HepG2 (cell line): ENCODE results near the gene HSD17B8. TPM values are rescaled to one million over a fixed set of nuclear protein-coding genes. Genes with fewer than 3 reads are reported as not detected.

Experiments
- ARID2 ChIP-seq: sonication (generic); formaldehyde crosslinking; IDR thresholded peaks from 2 replicates; pipeline ENCODE4 v1.8.1; 2022; ENCODE audit warnings: mild to moderate bottlenecking, missing genetic modification reagents, borderline replicate concordance
- EED ChIP-seq: sonication (generic); formaldehyde crosslinking; IDR thresholded peaks from 2 replicates; pipeline ENCODE4 v1.5.0; 2020; ENCODE audit warnings: mild to moderate bottlenecking, missing genetic modification reagents
- RAD51 ChIP-seq: fragments of 450-650 bp; IDR thresholded peaks from 2 replicates; pipeline ENCODE4 v1.6.1; 2016; ENCODE audit warnings: borderline replicate concordance
- RBM39 ChIP-seq: fragments of 200-400 bp; formaldehyde crosslinking; IDR thresholded peaks from one replicate; pipeline ENCODE4 v1.6.1; 2018; ENCODE audit warnings: antibody characterized with exemption, mild to moderate bottlenecking, low read depth, low read length; ENCODE audit not compliant: poor library complexity, severe bottlenecking
- SETDB1 ChIP-seq: sonication (generic); formaldehyde crosslinking; IDR thresholded peaks from 2 replicates; pipeline ENCODE4 v1.5.1; 2020; ENCODE audit warnings: missing genetic modification reagents, mild to moderate bottlenecking, borderline replicate concordance
- TBX3 ChIP-seq: fragments of 450-650 bp; IDR thresholded peaks from 2 replicates; pipeline ENCODE4 v1.6.1; 2017; ENCODE audit warnings: antibody characterized with exemption, mild to moderate bottlenecking, inconsistent platforms, borderline replicate concordance
- XBP1 ChIP-seq: sonication (generic); formaldehyde crosslinking; IDR thresholded peaks from 2 replicates; pipeline ENCODE4 v1.5.0; 2020; ENCODE audit warnings: missing genetic modification reagents
- ZNF44 ChIP-seq: sonication (generic); formaldehyde crosslinking; IDR thresholded peaks from 2 replicates; pipeline ENCODE4 v1.5.1; 2020; ENCODE audit warnings: mild to moderate bottlenecking, missing genetic modification reagents
- ZNF839 ChIP-seq: sonication (generic); formaldehyde crosslinking; IDR thresholded peaks from 2 replicates; pipeline ENCODE4 v1.4.0; 2020; ENCODE audit warnings: missing genetic modification reagents, mild to moderate bottlenecking, borderline replicate concordance
- ZNF850 ChIP-seq: sonication (generic); formaldehyde crosslinking; conservative IDR thresholded peaks from 2 replicates; pipeline ENCODE4 v1.9.0; 2021; ENCODE audit warnings: mild to moderate bottlenecking, missing genetic modification reagents
- polyA plus RNA-seq, 8 experiments: library from polyadenylated mRNA; depleted of rRNA in 3 of 8; stranded (reverse) in 7 of 8; unstranded in 1 of 8; fragments of >200 nt; fragmentation: Illumina TruSeq in 4 of 8; extraction: Trizol in 4 of 8; gene quantifications; 2 replicates each; pipeline versions ENCODE4 v1.2.1 to v1.2.3, GENCODE V29; 2011 to 2016; ENCODE audit warnings: low read depth in 4 of 8, missing spikeins in 1 of 8, mixed read lengths in 1 of 8; ENCODE audit not compliant: insufficient read depth in 1 of 8
- total RNA-seq, 5 experiments: library from RNA; depleted of rRNA; stranded (reverse); fragments of >200 nt; fragmentation: Illumina TruSeq; extraction: Trizol; gene quantifications; 2 replicates each; pipeline ENCODE4 v1.2.3, GENCODE V29; 2016; ENCODE audit warnings: low read depth in 1 of 5
- TF ChIP-seq, protein P1 (sequence below): sonication (generic); formaldehyde crosslinking; IDR thresholded peaks from 2 replicates; pipeline ENCODE4 v1.4.0; 2020; ENCODE audit warnings: mild to moderate bottlenecking, missing genetic modification reagents
- TF ChIP-seq, protein P2 (sequence below): sonication (generic); formaldehyde crosslinking; conservative IDR thresholded peaks from 2 replicates; pipeline ENCODE4 v1.4.0; 2020; ENCODE audit warnings: missing genetic modification reagents
- TF ChIP-seq, protein P3 (sequence below): sonication (generic); formaldehyde crosslinking; IDR thresholded peaks from 2 replicates; pipeline ENCODE4 v1.4.0; 2020; ENCODE audit warnings: mild to moderate bottlenecking, missing genetic modification reagents
- TF ChIP-seq, protein P4 (sequence below): sonication (generic); formaldehyde crosslinking; IDR thresholded peaks from 2 replicates; pipeline ENCODE4 v1.8.0; 2022; ENCODE audit warnings: mild to moderate bottlenecking, missing genetic modification reagents, borderline replicate concordance
- TF ChIP-seq, protein P5 (sequence below): conservative IDR thresholded peaks from 2 replicates; pipeline ENCODE4 v1.6.1; 2018; ENCODE audit warnings: missing genetic modification reagents
- TF ChIP-seq, protein P6 (sequence below), 2 experiments: sonication (generic) in 1 of 2; formaldehyde crosslinking in 1 of 2; IDR thresholded peaks; 2 replicates each; pipeline versions ENCODE4 v1.4.0 to v1.6.1; 2016 to 2020; ENCODE audit warnings: borderline replicate concordance in 1 of 2, low read depth in 1 of 2, mild to moderate bottlenecking in 1 of 2, missing genetic modification reagents in 1 of 2

The HSD17B8 gene
- total and polyA plus RNA-seq, 2 of the 13 experiments (the other 11 are each of a cell fraction or from before 2014, with no cell fraction given) = 12.6 to 20.1 TPM

DNA sequence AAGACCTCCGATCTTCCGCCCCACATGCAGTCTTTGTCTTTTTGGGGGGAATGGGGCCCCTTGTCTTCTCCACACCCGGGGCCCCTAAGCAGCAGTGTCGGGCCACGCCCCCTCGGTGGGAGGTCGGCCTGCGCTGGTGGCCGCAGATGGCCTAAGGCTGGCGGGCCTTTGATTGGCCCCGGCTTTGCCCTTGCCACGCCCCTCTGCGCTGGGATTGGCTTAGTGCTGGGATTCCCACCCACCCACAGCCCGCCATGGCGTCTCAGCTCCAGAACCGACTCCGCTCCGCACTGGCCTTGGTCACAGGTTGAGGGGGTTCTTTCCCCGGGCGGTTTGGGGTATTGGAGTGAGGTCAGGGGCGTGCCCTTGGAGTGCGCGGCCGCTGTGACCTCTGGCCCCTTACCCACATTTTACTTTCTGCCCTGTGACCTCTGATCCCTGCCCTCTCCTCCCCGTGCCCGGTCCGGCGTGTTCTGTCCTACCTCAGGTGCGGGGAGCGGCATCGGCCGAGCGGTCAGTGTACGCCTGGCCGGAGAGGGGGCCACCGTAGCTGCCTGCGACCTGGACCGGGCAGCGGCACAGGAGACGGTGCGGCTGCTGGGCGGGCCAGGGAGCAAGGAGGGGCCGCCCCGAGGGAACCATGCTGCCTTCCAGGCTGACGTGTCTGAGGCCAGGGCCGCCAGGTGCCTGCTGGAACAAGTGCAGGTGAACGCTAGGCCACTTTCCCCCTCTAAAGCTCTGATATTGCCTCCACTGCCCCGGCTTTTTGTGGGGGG is at the start of gene HSD17B8 (continued):
- TF ChIP-seq, protein P1, sequence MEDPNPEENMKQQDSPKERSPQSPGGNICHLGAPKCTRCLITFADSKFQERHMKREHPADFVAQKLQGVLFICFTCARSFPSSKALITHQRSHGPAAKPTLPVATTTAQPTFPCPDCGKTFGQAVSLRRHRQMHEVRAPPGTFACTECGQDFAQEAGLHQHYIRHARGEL (CRISPR knock-in tag) = peak; percentile 62; the same call in 1 of the 2 replicates
- TF ChIP-seq, protein P2, sequence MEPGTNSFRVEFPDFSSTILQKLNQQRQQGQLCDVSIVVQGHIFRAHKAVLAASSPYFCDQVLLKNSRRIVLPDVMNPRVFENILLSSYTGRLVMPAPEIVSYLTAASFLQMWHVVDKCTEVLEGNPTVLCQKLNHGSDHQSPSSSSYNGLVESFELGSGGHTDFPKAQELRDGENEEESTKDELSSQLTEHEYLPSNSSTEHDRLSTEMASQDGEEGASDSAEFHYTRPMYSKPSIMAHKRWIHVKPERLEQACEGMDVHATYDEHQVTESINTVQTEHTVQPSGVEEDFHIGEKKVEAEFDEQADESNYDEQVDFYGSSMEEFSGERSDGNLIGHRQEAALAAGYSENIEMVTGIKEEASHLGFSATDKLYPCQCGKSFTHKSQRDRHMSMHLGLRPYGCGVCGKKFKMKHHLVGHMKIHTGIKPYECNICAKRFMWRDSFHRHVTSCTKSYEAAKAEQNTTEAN (CRISPR knock-in tag) = 0 out of 2 replicates have a peak, but pooled peaks have one; percentile 32
- TF ChIP-seq ZNF44 (CRISPR knock-in tag) = no peak
- no peak for TF ChIP-seq SETDB1 (CRISPR knock-in tag)
- TF ChIP-seq, protein P3, sequence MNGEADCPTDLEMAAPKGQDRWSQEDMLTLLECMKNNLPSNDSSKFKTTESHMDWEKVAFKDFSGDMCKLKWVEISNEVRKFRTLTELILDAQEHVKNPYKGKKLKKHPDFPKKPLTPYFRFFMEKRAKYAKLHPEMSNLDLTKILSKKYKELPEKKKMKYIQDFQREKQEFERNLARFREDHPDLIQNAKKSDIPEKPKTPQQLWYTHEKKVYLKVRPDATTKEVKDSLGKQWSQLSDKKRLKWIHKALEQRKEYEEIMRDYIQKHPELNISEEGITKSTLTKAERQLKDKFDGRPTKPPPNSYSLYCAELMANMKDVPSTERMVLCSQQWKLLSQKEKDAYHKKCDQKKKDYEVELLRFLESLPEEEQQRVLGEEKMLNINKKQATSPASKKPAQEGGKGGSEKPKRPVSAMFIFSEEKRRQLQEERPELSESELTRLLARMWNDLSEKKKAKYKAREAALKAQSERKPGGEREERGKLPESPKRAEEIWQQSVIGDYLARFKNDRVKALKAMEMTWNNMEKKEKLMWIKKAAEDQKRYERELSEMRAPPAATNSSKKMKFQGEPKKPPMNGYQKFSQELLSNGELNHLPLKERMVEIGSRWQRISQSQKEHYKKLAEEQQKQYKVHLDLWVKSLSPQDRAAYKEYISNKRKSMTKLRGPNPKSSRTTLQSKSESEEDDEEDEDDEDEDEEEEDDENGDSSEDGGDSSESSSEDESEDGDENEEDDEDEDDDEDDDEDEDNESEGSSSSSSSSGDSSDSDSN (CRISPR knock-in tag) = peak; percentile 79
- TF ChIP-seq, protein P4, sequence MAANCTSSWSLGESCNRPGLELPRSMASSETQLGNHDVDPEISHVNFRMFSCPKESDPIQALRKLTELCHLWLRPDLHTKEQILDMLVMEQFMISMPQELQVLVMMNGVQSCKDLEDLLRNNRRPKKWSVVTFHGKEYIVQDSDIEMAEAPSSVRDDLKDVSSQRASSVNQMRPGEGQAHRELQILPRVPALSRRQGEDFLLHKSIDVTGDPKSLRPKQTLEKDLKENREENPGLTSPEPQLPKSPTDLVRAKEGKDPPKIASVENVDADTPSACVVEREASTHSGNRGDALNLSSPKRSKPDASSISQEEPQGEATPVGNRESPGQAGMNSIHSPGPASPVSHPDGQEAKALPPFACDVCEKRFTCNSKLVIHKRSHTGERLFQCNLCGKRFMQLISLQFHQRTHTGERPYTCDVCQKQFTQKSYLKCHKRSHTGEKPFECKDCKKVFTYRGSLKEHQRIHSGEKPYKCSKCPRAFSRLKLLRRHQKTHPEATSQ = 0 out of 2 replicates have a peak, but pooled peaks have one; percentile 54
- TF ChIP-seq, protein P5, sequence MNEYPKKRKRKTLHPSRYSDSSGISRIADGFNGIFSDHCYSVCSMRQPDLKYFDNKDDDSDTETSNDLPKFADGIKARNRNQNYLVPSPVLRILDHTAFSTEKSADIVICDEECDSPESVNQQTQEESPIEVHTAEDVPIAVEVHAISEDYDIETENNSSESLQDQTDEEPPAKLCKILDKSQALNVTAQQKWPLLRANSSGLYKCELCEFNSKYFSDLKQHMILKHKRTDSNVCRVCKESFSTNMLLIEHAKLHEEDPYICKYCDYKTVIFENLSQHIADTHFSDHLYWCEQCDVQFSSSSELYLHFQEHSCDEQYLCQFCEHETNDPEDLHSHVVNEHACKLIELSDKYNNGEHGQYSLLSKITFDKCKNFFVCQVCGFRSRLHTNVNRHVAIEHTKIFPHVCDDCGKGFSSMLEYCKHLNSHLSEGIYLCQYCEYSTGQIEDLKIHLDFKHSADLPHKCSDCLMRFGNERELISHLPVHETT (CRISPR knock-in tag) = peak; percentile 28; the same call in 1 of the 2 replicates
- TF ChIP-seq, protein P6, sequence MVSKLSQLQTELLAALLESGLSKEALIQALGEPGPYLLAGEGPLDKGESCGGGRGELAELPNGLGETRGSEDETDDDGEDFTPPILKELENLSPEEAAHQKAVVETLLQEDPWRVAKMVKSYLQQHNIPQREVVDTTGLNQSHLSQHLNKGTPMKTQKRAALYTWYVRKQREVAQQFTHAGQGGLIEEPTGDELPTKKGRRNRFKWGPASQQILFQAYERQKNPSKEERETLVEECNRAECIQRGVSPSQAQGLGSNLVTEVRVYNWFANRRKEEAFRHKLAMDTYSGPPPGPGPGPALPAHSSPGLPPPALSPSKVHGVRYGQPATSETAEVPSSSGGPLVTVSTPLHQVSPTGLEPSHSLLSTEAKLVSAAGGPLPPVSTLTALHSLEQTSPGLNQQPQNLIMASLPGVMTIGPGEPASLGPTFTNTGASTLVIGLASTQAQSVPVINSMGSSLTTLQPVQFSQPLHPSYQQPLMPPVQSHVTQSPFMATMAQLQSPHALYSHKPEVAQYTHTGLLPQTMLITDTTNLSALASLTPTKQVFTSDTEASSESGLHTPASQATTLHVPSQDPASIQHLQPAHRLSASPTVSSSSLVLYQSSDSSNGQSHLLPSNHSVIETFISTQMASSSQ (IDR thresholded peaks at IDR 0.05; ENCODE audit: low read depth) = no peak
- TF ChIP-seq, protein P6 (CRISPR knock-in tag; IDR thresholded peaks at IDR 0.05; ENCODE audit: borderline replicate concordance) = peak; percentile 34; the same call in 1 of the 2 replicates
- peak; percentile 95; the same call in 1 of the 2 replicates for TF ChIP-seq ZNF839
- TF ChIP-seq ZNF850 = no peak
- TF ChIP-seq XBP1 (CRISPR knock-in tag) = 0 out of 2 replicates have a peak, but pooled peaks have one; percentile 34
- peak; percentile 92 for TF ChIP-seq ARID2 (CRISPR knock-in tag)
- peak; percentile 79 for TF ChIP-seq EED (CRISPR knock-in tag)
- TF ChIP-seq TBX3 = no peak
- no peak for TF ChIP-seq RAD51
- peak; percentile 62 for TF ChIP-seq RBM39
